ENCODE data around the gene LSS. TPM values are rescaled to one million over a fixed set of nuclear protein-coding genes. Genes with fewer than 3 reads are reported as not detected.

Gene LSS
- total and polyA plus RNA-seq, 2 donors (not counting 3 experiments of a cell fraction or from before 2014, with no cell fraction given): 120 to 141 TPM

DNA sequence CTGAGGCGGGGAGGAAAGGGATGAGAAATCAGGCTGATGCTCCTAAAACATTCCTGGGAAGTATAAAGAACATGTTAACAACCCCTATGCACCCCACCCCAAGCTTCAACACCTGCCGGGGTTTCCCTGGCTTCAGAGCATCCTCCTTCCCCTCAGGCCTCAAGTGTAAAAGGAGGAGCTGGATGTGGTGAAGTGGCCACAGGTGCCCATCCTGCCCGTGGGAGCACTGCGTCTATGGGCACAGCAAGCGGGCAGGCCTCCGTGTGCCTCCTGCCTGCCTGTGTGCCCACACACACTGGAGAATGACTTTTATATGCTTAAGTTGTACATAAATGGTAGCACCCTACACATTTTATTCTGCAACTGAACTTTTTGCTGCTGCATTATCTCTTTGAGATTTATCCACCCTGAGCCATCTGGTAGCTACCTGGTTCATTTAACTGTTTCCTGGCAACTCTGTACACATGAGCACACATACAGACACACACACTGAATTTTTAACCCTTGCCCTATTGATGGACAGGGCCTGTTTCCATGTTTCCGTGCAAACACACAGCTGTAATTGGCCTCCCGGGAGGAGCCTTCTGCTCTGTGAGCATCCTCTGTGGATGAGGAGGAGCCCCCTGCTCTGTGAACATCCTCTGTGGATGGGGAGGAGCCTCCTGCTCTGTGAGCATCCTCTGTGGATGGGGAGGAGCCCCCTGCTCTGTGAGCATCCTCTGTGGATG is 59.8 kb downstream of the LSS start:
- H3K27me3 ChIP-seq (ENCODE audit: control insufficient read depth in 2 of 2, insufficient read depth in 2 of 2, low read length in 2 of 2): no peaks in the 10 kb centered on the region
- dilution Hi-C loops (cut with MboI; ENCODE audit: extremely low pct_ligation_motif_present, low sequenced_read_pairs): no loop called here
- intact Hi-C loops (cut with micrococcal nuclease): no loop called here
- no TSS peak for BruUV-seq (replicated peaks)
- no peak for DNase-seq (ENCODE audit: low read depth, low spot score)
- no peak overlapping the region for H3K4me3 ChIP-seq (replicated peaks in 1 of 3; ENCODE audit: insufficient read depth in 1 of 3, low read depth in 1 of 3, low read length in 3 of 3)
- no peak overlapping the region for H3K4me2 ChIP-seq (ENCODE audit: insufficient read depth, low read length)
- TF ChIP-seq MYC (IDR thresholded peaks at IDR 0.05; ENCODE audit: low read depth, low read length): no peak
- no peak for TF ChIP-seq FOS (IDR thresholded peaks at IDR 0.05; ENCODE audit: borderline replicate concordance, insufficient read depth, low read length)
- no peak for TF ChIP-seq POLR2AphosphoS5 (IDR thresholded peaks at IDR 0.05; ENCODE audit: insufficient read depth, low read depth, low read length)
- no peak for TF ChIP-seq POLR2A (IDR thresholded peaks at IDR 0.05; ENCODE audit: low read depth, low read length)
- TF ChIP-seq GATA2 (IDR thresholded peaks at IDR 0.05; ENCODE audit: insufficient read depth, insufficient read length, low read depth, low read length): no peak
- TF ChIP-seq CTCF (IDR thresholded peaks at IDR 0.05; ENCODE audit: extremely low read depth in 1 of 2, insufficient read depth in 1 of 2, low read depth in 1 of 2, low read length in 2 of 2): no peak
- no peak for TF ChIP-seq MAX (IDR thresholded peaks at IDR 0.05; ENCODE audit: insufficient read depth, insufficient read length)
- no peak for TF ChIP-seq JUN (IDR thresholded peaks at IDR 0.05; ENCODE audit: borderline replicate concordance, insufficient read depth, insufficient read length, low read depth)
- TF ChIP-seq EZH2 (IDR thresholded peaks at IDR 0.05; ENCODE audit: borderline replicate concordance, low read depth, low read length, severe bottlenecking): no peak
- no peaks in the 10 kb centered on the region for H4K20me1 ChIP-seq (replicated peaks; ENCODE audit: control insufficient read depth, extremely low read depth, insufficient read depth, low read length)
- no peak for FAIRE-seq
- H3K27ac ChIP-seq (ENCODE audit: insufficient read depth, low read depth, low read length): no peak overlapping the region
- H3K4me1 ChIP-seq (ENCODE audit: control insufficient read depth, extremely low read depth, insufficient read depth, low read length): no peaks in the 10 kb centered on the region
- H3K9me3 ChIP-seq (replicated peaks; ENCODE audit: control insufficient read depth, insufficient read depth, low read length): no peaks in the 10 kb centered on the region
- H3K79me2 ChIP-seq (ENCODE audit: control insufficient read depth, insufficient read depth, low read length): no peaks in the 10 kb centered on the region
- ChIA-PET POLR2A (no interaction called here), CTCF (no interaction called here)
- H3K9ac ChIP-seq (replicated peaks; ENCODE audit: extremely low read depth, insufficient read depth, low read length): no peak overlapping the region
- no peak overlapping the region for H2AFZ ChIP-seq (ENCODE audit: low read depth, low read length)
- H3K36me3 ChIP-seq (ENCODE audit: control insufficient read depth in 2 of 2, extremely low read depth in 1 of 2, insufficient read depth in 2 of 2, low read length in 2 of 2): no peaks in the 10 kb centered on the region
- H3K9me1 ChIP-seq (replicated peaks; ENCODE audit: control insufficient read depth, extremely low read depth, insufficient read depth, low read length): no peaks in the 10 kb centered on the region

Data from endothelial cell of umbilical vein (primary cell).